IMR-90 (cell line): Measurements from ENCODE around the gene DLG4. TPM values are rescaled to one million over a fixed set of nuclear protein-coding genes. Genes with fewer than 3 reads are reported as not detected.

ENCODE experiments used
- ATAC-seq: fragments of 200-7000 bp; cut with Tn5 transposase; 2 replicates; pipeline ENCODE4 v1.9.1; 2020; ENCODE audit warnings: low read depth, mild to moderate bottlenecking, moderate library complexity
- BruUV-seq: library from RNA; stranded (reverse); fragments of 400-500 nt; replicated peaks from 2 replicates; lab custom pipeline; 2021; lab: Mats Ljungman, UMichigan
- CTCF ChIA-PET: fragments of 300-600 bp; formaldehyde crosslinking; extraction: SDS; loops from one replicate; lab custom pipeline; 2021; ENCODE audit warnings: antibody characterized with exemption; lab: Yijun Ruan, JAX
- POLR2A ChIA-PET: fragments of 300-600 bp; sonication (Branson Sonifier 250); formaldehyde crosslinking; loops from one replicate; lab custom pipeline; 2022; ENCODE audit warnings: antibody characterized with exemption; ENCODE audit not compliant: unreplicated experiment; lab: Charles Lee
- DNase-seq: peaks from one replicate; pipeline ENCODE4 v3.0.0; 2013
- H2AFZ ChIP-seq: replicated peaks from 2 replicates; pipeline ENCODE3; 2013; ENCODE audit warnings: low read length, mild to moderate bottlenecking; ENCODE audit not compliant: poor library complexity
- H2AK5ac ChIP-seq: 2 replicates; pipeline ENCODE4 v1.6.1; 2013; ENCODE audit warnings: low read depth, low read length, inconsistent platforms
- H2AK9ac ChIP-seq: replicated peaks from 2 replicates; pipeline ENCODE3; 2013; ENCODE audit warnings: mild to moderate bottlenecking, low read depth, low read length, moderate library complexity; ENCODE audit not compliant: poor library complexity
- H2BK120ac ChIP-seq: 2 replicates; pipeline ENCODE4 v1.6.1; 2013; ENCODE audit warnings: low read depth, low read length, inconsistent platforms
- H2BK15ac ChIP-seq: 3 replicates; pipeline ENCODE4 v1.6.1; 2013; ENCODE audit warnings: low read depth, low read length, inconsistent platforms
- H2BK20ac ChIP-seq: 2 replicates; pipeline ENCODE4 v1.6.1; 2013; ENCODE audit warnings: low read depth, mild to moderate bottlenecking, inconsistent platforms, low read length, moderate library complexity
- H2BK5ac ChIP-seq: 2 replicates; pipeline ENCODE4 v1.6.1; 2013; ENCODE audit warnings: mild to moderate bottlenecking, low read depth, low read length, inconsistent platforms; ENCODE audit not compliant: poor library complexity, severe bottlenecking
- H3K14ac ChIP-seq: replicated peaks from 2 replicates; pipeline ENCODE4 v1.6.1; 2013; ENCODE audit warnings: low read depth, low read length, inconsistent platforms
- H3K18ac ChIP-seq: 2 replicates; pipeline ENCODE4 v1.6.1; 2013; ENCODE audit warnings: low read depth, low read length, control low read depth
- H3K23ac ChIP-seq: 2 replicates; pipeline ENCODE4 v1.6.1; 2013; ENCODE audit warnings: low read depth, low read length, inconsistent platforms
- H3K27ac ChIP-seq: 2 replicates; pipeline ENCODE4 v1.5.1; 2013; ENCODE audit warnings: mild to moderate bottlenecking, control low read depth, low read length; ENCODE audit not compliant: insufficient read depth
- H3K27me3 ChIP-seq: 2 replicates; pipeline ENCODE4 v1.6.1; 2013; ENCODE audit warnings: low read length; ENCODE audit not compliant: control insufficient read depth, insufficient read depth
- H3K36me3 ChIP-seq: 2 replicates; pipeline ENCODE4 v1.6.1; 2013; ENCODE audit warnings: low read length, mixed read lengths; ENCODE audit not compliant: control insufficient read depth, insufficient read depth
- H3K4ac ChIP-seq: 2 replicates; pipeline ENCODE4 v1.6.1; 2013; ENCODE audit warnings: low read depth, low read length, inconsistent platforms
- H3K4me1 ChIP-seq: 2 replicates; pipeline ENCODE4 v1.6.1; 2013; ENCODE audit warnings: low read length, mixed read lengths; ENCODE audit not compliant: control insufficient read depth, insufficient read depth
- H3K4me2 ChIP-seq: 2 replicates; pipeline ENCODE4 v1.6.1; 2013; ENCODE audit warnings: low read depth, mild to moderate bottlenecking, control low read depth, low read length, moderate library complexity
- H3K4me3 ChIP-seq: 2 replicates; pipeline ENCODE4 v1.5.1; 2013; ENCODE audit warnings: low read depth, mild to moderate bottlenecking, control low read depth, low read length, moderate library complexity; ENCODE audit not compliant: insufficient read depth
- H3K56ac ChIP-seq: 2 replicates; pipeline ENCODE4 v1.6.1; 2013; ENCODE audit warnings: low read length, inconsistent platforms; ENCODE audit not compliant: insufficient read depth; ENCODE audit errors: extremely low read depth
- H3K79me1 ChIP-seq, 2 experiments: 2 replicates each; pipeline ENCODE4 v1.6.1; 2013; ENCODE audit warnings: low read length in 2 of 2, inconsistent platforms in 1 of 2, low read depth in 1 of 2
- H3K9ac ChIP-seq: 2 replicates; pipeline ENCODE4 v1.6.1; 2013; ENCODE audit warnings: low read depth, low read length, control low read depth
- H3K9me1 ChIP-seq: 2 replicates; pipeline ENCODE4 v1.6.1; 2013; ENCODE audit warnings: low read length, inconsistent platforms; ENCODE audit not compliant: insufficient read depth
- H3K9me3 ChIP-seq: 2 replicates; pipeline ENCODE4 v1.6.1; 2013; ENCODE audit warnings: low read length; ENCODE audit not compliant: control insufficient read depth, insufficient read depth
- H4K20me1 ChIP-seq: 2 replicates; pipeline ENCODE4 v1.6.1; 2013; ENCODE audit warnings: low read length, inconsistent platforms; ENCODE audit not compliant: insufficient read depth
- H4K5ac ChIP-seq: 2 replicates; pipeline ENCODE4 v1.6.1; 2013; ENCODE audit warnings: mild to moderate bottlenecking, low read depth, low read length, control low read depth
- H4K8ac ChIP-seq, 2 experiments: 2 replicates each; pipeline ENCODE4 v1.6.1; 2013; ENCODE audit warnings: low read depth in 2 of 2, low read length in 2 of 2, control low read depth in 1 of 2, inconsistent platforms in 1 of 2
- H4K91ac ChIP-seq: 2 replicates; pipeline ENCODE4 v1.6.1; 2013; ENCODE audit warnings: low read depth, low read length, inconsistent platforms; ENCODE audit not compliant: insufficient read depth
- MAZ ChIP-seq: IDR thresholded peaks from 2 replicates; pipeline ENCODE4 v1.6.1; 2012; ENCODE audit warnings: low read depth, mild to moderate bottlenecking, low read length, improper control_type of control experiment, moderate library complexity, borderline replicate concordance
- RAD21 ChIP-seq: IDR thresholded peaks from 2 replicates; pipeline ENCODE4 v1.6.1; 2012; ENCODE audit warnings: low read length, improper control_type of control experiment
- WGBS, 2 experiments: methylation state at CpG; one replicate each; pipeline versions ENCODE4 v1.1.5 to v1.1.7; 2013; ENCODE audit warnings: missing lambda C conversion rate in 2 of 2; ENCODE audit not compliant: insufficient read length in 1 of 2; ENCODE audit errors: extremely low coverage in 2 of 2; 5-methylcytosine and 5-hydroxymethylcytosine counted together
- dilution Hi-C: fragments of 300-500 bp; cut with HindIII; formaldehyde crosslinking; loops from one replicate; pipeline ENCODE4 v1.14.3; 2018; ENCODE audit warnings: low sequenced_read_pairs; ENCODE audit not compliant: unreplicated experiment
- in situ Hi-C: fragments of 300-500 bp; cut with MboI; formaldehyde crosslinking; loops from 3 replicates; pipeline ENCODE4 v1.14.3; 2019; ENCODE audit warnings: low sequenced_read_pairs, inconsistent platforms, mixed read lengths
- intact Hi-C: fragments of 100-400 bp; cut with micrococcal nuclease; formaldehyde crosslinking; loops from 2 replicates; pipeline ENCODE4 v1.10.0; 2022
- polyA plus RNA-seq, 3 experiments: library from polyadenylated mRNA; depleted of rRNA; stranded (reverse); fragments of >200 nt; gene quantifications; 2 replicates each; pipeline ENCODE4 v1.2.3, GENCODE V29; 2012; ENCODE audit warnings: low replicate concordance in 1 of 3
- total RNA-seq: library from RNA; depleted of rRNA; stranded (reverse); fragments of >200 nt; gene quantifications from 2 replicates; pipeline ENCODE4 v1.2.3, GENCODE V29; 2012

DLG4 gene
- total and polyA plus RNA-seq, 2 of the 4 experiments (the other 2 are of a cell fraction), result 8.2 to 30.5 TPM

DNA sequence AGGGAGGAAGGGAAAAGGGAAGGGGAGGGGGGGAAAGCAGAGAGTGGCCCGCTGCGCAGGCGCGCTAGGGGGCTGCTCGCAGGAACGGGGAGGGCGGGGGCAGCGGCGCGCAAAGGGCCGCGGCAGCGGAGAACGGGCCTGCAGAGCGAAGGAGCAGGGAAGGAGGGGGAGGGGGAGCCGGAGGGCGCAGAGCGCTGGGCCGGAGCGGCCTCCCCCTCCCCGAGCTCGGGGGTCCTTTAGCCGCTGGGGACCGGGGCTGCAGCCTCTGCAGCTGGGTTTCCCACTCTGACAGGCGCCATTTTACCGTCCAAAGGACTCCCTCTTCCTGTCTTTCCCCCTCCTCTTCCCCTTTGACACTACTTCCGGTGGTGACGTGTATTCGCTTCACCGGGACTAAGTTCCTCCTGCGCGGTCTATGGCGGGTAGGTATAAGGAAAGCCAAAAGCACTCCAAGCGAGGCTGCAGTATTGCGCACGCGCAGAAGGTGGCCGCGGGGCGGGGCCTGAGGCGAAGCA, 32.1 kb upstream of the DLG4 start, which contains the start of gene CTDNEP1:
TSS of gene CTDNEP1 (minus strand) at position 74 of the 515 bp plus-strand sequence. CDS start 438 bp downstream, outside the sequence.
- TF ChIP-seq MAZ (peak; percentile 85; the same call in 1 of the 2 replicates), RAD21 (no peak)
- intact Hi-C loops (no loop called here), in situ Hi-C loops (no loop called here), dilution Hi-C loops (no loop called here)
- Histone ChIP-seq H3K4me2 (peak within 1 kb of the TSS; percentile 99), H2BK20ac (no peak within 1 kb of the TSS), H3K27ac (peak within 1 kb of the TSS; percentile 93), H3K27me3 (no peaks in the 10 kb centered on the region), H2AFZ (peak within 1 kb of the TSS; percentile 99), H3K4ac (peak within 1 kb of the TSS; percentile 96), H2BK5ac (peak within 1 kb of the TSS; percentile 94), H3K9ac (peak within 1 kb of the TSS; percentile 88), H2BK120ac (peak within 1 kb of the TSS; percentile 73), H4K5ac (peak within 1 kb of the TSS; percentile 91), H3K36me3 (peaks cover 14% of the 10 kb centered on the region), H3K56ac (peak within 1 kb of the TSS; percentile 94), H3K4me1 (peaks cover 8% of the 10 kb centered on the region), H3K14ac (peak within 1 kb of the TSS; percentile 91), H3K79me1 (peaks cover 7 to 49% of the 10 kb centered on the region in 2 experiments; a peak in 3 of 4 replicates), H2AK9ac (peak within 1 kb of the TSS; percentile 99), H4K8ac (peak within 1 kb of the TSS; percentile 90 to 98), H3K9me1 (peaks cover 10% of the 10 kb centered on the region), H4K91ac (peak within 1 kb of the TSS; percentile 93), H2AK5ac (peak within 1 kb of the TSS; percentile 95), H3K23ac (peak within 1 kb of the TSS; percentile 93), H2BK15ac (peak within 1 kb of the TSS; percentile 65; the same call in 1 of the 3 replicates), H4K20me1 (peaks cover 9% of the 10 kb centered on the region; the same call in 1 of the 2 replicates), H3K9me3 (no peaks in the 10 kb centered on the region), H3K4me3 (peak within 1 kb of the TSS; percentile 71), H3K18ac (peak within 1 kb of the TSS; percentile 51)
- WGBS, 2 experiments, result 0% methylated on average over 2 of the region's 41 CpGs; no CpG with 5 or more reads in 1 of the 2 experiments
- BruUV-seq, result no TSS peak
- ATAC-seq, result peak; percentile 89
- peak; percentile 100 for DNase-seq
- POLR2A ChIA-PET, result interaction anchor here (0.6 kb wide), 1 partner anchor 10 kb away, joined by 4 read pairs; the partner anchor contains the start of gene GABARAP
- CTCF ChIA-PET, result no interaction called here
